Left ventricle myocardium inferior (tissue), 1 donor: ENCODE results near the gene FLRT1. TPM values are rescaled to one million over a fixed set of nuclear protein-coding genes. Genes with fewer than 3 reads are reported as not detected.

Experiments used
- DNase-seq: peaks from one replicate; pipeline ENCODE4 v3.0.0-alpha.2; 2020
- H3K27ac ChIP-seq: fragments of 200-600 bp; replicated peaks from 2 replicates; pipeline ENCODE4 v1.8.0; 2021
- H3K27me3 ChIP-seq: fragments of 200-600 bp; 2 replicates; pipeline ENCODE4 v1.8.0; 2021; ENCODE audit warnings: low read depth
- H3K36me3 ChIP-seq: fragments of 200-600 bp; 2 replicates; pipeline ENCODE4 v1.8.0; 2021
- H3K4me1 ChIP-seq: fragments of 200-600 bp; 2 replicates; pipeline ENCODE4 v1.8.0; 2021
- H3K4me3 ChIP-seq: fragments of 200-600 bp; 2 replicates; pipeline ENCODE4 v1.8.0; 2021; ENCODE audit warnings: mild to moderate bottlenecking, moderate library complexity
- H3K9me3 ChIP-seq: fragments of 200-600 bp; replicated peaks from 2 replicates; pipeline ENCODE4 v1.8.0; 2021
- intact Hi-C: fragments of 100-400 bp; cut with micrococcal nuclease; formaldehyde crosslinking; loops from one replicate; pipeline ENCODE4 v1.11.0; 2022
- total RNA-seq: library from RNA; stranded (reverse); fragmentation: NEBNext Ultra II Directional; extraction: Animal tissue kit (Norgen Biotek cat#: 25700); gene quantifications from one replicate; pipeline ENCODE4 v1.2.1, GENCODE V29; 2021
- TF ChIP-seq, protein P1 (sequence below): fragments of 200-600 bp; IDR thresholded peaks from 2 replicates; pipeline ENCODE4 v1.8.0; 2021; ENCODE audit warnings: antibody characterized with exemption, mild to moderate bottlenecking, borderline replicate concordance
- donor health status: DM: no; HTN: yes; CAD: no; lungs with severe emphysema.

FLRT1 gene
- total RNA-seq, 1 donor from 2014 or later, result 0.44 TPM

DNA sequence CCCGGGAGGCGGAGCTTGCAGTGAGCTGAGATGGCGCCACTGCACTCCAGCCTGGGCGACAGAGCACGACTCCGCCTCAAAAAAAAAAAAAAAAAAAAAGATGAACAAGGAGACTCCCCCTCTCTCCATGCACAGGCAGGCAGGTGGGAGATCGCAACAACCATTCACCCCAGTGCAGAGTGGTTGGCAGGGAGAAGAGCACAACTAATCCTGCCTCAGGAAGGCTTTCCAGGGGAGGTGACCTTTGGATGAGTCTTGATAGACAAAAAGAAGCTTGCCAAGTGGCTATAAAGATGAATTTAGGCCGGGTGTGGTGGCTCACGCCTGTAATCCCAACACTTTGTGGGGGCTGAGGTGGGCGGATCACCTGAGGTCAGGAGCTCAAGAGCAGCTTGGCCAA is 30.0 kb downstream of the FLRT1 start:
- intact Hi-C loops, result no loop called here
- Histone ChIP-seq H3K27me3 (peaks cover 27% of the 10 kb centered on the region), H3K27ac (no peak overlapping the region), H3K9me3 (no peaks in the 10 kb centered on the region), H3K4me1 (peaks cover 25% of the 10 kb centered on the region), H3K4me3 (no peak overlapping the region), H3K36me3 (no peaks in the 10 kb centered on the region)
- TF ChIP-seq, protein P1, sequence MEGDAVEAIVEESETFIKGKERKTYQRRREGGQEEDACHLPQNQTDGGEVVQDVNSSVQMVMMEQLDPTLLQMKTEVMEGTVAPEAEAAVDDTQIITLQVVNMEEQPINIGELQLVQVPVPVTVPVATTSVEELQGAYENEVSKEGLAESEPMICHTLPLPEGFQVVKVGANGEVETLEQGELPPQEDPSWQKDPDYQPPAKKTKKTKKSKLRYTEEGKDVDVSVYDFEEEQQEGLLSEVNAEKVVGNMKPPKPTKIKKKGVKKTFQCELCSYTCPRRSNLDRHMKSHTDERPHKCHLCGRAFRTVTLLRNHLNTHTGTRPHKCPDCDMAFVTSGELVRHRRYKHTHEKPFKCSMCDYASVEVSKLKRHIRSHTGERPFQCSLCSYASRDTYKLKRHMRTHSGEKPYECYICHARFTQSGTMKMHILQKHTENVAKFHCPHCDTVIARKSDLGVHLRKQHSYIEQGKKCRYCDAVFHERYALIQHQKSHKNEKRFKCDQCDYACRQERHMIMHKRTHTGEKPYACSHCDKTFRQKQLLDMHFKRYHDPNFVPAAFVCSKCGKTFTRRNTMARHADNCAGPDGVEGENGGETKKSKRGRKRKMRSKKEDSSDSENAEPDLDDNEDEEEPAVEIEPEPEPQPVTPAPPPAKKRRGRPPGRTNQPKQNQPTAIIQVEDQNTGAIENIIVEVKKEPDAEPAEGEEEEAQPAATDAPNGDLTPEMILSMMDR, result no peak
- DNase-seq, result no peak

GRCh38 chr11:64067230-64067993 is 31.7 kb downstream of the FLRT1 start:
- H3K9me3 ChIP-seq, result no peaks in the 10 kb centered on the region
- H3K36me3 ChIP-seq, result no peaks in the 10 kb centered on the region
- intact Hi-C loops, result no loop called here
- no peak overlapping the region for H3K27ac ChIP-seq
- H3K4me3 ChIP-seq, result no peak overlapping the region
- DNase-seq, result no peak
- peaks cover 29% of the 10 kb centered on the region for H3K4me1 ChIP-seq
- TF ChIP-seq, protein P1, result no peak
- peaks cover 12% of the 10 kb centered on the region for H3K27me3 ChIP-seq

GRCh38 chr11:64068705-64069400 is 33.1 kb downstream of the FLRT1 start:
- peaks cover 41% of the 10 kb centered on the region for H3K4me1 ChIP-seq
- H3K27ac ChIP-seq, result no peak overlapping the region
- H3K27me3 ChIP-seq, result no peaks in the 10 kb centered on the region
- intact Hi-C loops, result no loop called here
- H3K9me3 ChIP-seq, result no peaks in the 10 kb centered on the region
- no peak for DNase-seq
- TF ChIP-seq, protein P1, result no peak
- H3K4me3 ChIP-seq, result no peak overlapping the region
- no peaks in the 10 kb centered on the region for H3K36me3 ChIP-seq

GRCh38 chr11:64069401-64070313 is 33.9 kb downstream of the FLRT1 start:
- no peak for DNase-seq
- intact Hi-C loops, result no loop called here

DNA sequence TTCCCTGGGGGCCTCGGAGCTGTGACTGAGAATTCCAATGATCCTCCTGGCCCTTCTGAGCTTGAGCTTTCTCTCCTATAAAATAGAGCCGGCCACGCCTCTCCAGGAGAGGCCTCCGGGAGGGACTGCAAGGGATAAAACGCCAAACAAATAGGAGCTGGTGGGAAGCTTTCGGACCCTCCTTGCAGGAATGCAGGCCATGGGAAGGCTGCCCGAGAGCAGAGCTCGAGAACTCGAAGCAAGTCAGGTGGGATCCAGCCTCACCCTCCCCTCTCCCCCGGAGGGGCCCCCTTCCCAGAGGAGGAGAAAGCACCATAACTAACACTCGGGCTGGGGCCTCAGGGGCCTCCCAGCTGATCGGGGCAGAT is 34.6 kb downstream of the FLRT1 start:
- no peak for DNase-seq
- Histone ChIP-seq H3K4me1 (peaks cover 44% of the 10 kb centered on the region), H3K9me3 (no peaks in the 10 kb centered on the region), H3K4me3 (no peak overlapping the region), H3K27ac (no peak overlapping the region), H3K27me3 (no peaks in the 10 kb centered on the region), H3K36me3 (no peaks in the 10 kb centered on the region)
- TF ChIP-seq, protein P1, result no peak
- intact Hi-C loops, result no loop called here

More at GRCh38 chr11:64069401-64070313, 33.9 kb downstream of the FLRT1 start:
- TF ChIP-seq, protein P1, result no peak
- no peaks in the 10 kb centered on the region for H3K36me3 ChIP-seq
- no peak overlapping the region for H3K27ac ChIP-seq
- H3K9me3 ChIP-seq, result no peaks in the 10 kb centered on the region
- H3K4me3 ChIP-seq, result no peak overlapping the region
- no peaks in the 10 kb centered on the region for H3K27me3 ChIP-seq
- H3K4me1 ChIP-seq, result peaks cover 41% of the 10 kb centered on the region
